GM18873 (cell line): ENCODE results near the gene SLC17A9.
"Not testable (repeated sequence)": the region's sequence is repeated elsewhere in the genome, so short reads cannot be mapped to it uniquely, and the experiment has no call there.

Source experiments
- ATAC-seq: cut with Tn5 transposase; IDR thresholded peaks from one replicate; pipeline ENCODE4 v1.9.1; 2021; ENCODE audit warnings: mild to moderate bottlenecking, moderate library complexity, moderate number of reproducible peaks; ENCODE audit not compliant: unreplicated experiment, low FRiP score

Gene SLC17A9

GRCh38 chr20:62953839-62954703 is 1.6 kb downstream of the SLC17A9 start:
- peak; percentile 50 for ATAC-seq

GRCh38 chr20:62955519-62956386 is 3.2 kb downstream of the SLC17A9 start:
- ATAC-seq = no peak

GRCh38 chr20:62956387-62957135 is 4.1 kb downstream of the SLC17A9 start:
- ATAC-seq = no peak

DNA sequence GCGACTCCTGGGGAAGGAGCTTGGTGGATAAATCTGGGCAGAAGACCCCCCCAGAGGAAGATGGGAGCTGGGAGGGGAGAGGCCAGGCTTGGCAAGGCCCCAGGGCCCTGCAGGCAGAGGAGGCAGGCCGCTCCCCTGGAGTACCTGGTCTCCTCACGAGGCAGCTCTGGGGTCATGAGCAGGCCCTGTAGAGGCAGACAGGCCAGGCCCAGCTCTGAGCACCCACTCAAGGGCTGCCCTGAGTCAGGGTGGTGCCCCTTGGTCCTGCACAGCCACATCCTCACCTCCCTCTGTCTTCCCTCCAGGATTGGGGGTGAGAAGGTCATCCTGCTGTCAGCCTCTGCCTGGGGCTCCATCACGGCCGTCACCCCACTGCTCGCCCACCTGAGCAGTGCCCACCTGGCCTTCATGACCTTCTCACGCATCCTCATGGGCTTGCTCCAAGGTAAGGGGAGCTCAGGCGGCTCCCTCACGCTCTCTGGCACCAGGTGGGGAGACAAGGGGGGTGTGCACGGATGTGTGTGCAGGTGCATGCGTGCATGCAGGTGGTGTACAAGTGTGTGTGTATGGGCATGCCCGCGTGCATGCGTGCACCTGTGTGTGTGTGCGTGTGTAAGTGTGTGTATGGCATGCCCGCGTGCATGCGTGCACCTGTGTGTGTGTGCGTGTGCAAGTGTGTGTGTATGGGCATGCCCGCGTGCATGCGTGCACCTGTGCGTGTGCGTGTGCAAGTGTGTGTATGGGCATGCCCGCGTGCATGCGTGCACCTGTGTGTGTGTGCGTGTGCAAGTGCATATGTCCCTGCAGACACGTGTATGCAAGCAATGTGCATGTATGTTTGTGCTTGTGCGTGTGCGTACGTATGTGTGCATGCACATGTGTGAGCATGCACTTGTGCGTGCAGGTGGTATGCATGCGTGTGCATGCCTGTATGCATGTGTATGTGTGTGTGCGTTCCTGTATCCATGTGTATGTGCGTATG is 4.9 kb downstream of the SLC17A9 start:
- no peak for ATAC-seq

GRCh38 chr20:62958388-62959100 is 6.0 kb downstream of the SLC17A9 start:
- no peak for ATAC-seq

GRCh38 chr20:62959101-62959971 is 6.8 kb downstream of the SLC17A9 start:
- ATAC-seq = no peak

GRCh38 chr20:62959998-62960436 is 7.5 kb downstream of the SLC17A9 start:
- ATAC-seq = no peak

- not testable (repeated sequence) for ATAC-seq
Observed at GRCh38 chr20:62960446-62961309, 8.2 kb downstream of the SLC17A9 start.

DNA sequence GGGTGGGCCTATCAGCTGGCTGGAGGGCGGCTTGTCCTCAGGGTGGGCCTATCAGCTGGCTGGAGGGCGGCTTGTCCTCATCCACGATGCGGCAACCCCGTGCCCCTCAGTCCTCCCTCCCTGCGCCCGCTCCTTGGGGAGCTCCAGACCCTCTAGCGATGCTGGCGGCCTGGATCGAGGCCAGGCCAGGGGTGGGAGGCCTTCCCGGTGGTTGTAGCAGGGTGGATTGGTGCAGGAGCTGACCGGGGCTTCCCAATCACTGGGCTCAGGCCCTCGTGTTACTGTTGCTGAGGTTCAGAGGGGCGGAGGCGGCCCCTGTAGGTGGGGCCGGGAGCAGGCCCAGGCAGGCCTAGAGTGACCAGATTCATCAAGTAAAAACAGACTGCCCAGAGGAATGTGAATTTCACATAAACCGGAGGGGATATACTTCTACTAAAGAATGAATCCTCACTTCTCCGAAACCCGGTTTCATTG is 8.8 kb downstream of the SLC17A9 start:
- no peak for ATAC-seq

- ATAC-seq = no peak
Observed at GRCh38 chr20:62961799-62962198, 9.3 kb downstream of the SLC17A9 start.

- ATAC-seq = no peak
Observed at GRCh38 chr20:62962221-62962879, 9.8 kb downstream of the SLC17A9 start.

DNA sequence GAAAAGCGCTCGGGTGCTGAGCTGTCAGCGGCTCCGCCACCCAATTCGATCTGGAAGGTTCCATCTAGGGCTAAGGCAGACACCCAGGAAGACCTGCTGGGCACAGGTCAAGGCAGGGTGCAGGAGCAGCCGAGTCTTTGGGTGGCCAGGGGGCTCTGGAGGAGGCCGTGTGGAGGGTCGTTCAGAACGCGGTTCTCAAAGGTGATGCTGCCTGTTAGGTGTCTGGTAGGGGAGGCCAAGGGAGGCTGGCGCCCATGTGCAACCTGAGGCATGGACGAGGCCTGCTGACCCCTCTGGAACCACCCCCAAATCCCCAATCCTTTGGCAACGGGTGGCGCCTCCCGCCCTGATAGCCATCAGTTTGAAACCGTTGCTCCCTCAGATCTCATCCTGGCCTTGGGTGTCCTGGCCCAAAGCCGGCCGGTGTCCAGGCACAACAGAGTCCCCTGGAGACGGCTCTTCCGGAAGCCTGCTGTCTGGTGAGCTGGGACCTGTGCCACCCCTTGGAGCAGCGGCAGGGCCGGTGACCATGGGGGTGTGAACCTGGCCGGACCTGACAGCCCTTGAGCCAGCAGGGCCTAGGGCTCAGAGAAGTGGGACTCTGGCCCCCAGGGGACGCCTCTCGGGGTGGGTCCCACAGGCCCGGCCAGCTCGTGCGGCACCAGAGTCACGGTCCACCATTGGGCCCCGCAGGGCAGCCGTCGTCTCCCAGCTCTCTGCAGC is 10.5 kb downstream of the SLC17A9 start:
- no peak for ATAC-seq

DNA sequence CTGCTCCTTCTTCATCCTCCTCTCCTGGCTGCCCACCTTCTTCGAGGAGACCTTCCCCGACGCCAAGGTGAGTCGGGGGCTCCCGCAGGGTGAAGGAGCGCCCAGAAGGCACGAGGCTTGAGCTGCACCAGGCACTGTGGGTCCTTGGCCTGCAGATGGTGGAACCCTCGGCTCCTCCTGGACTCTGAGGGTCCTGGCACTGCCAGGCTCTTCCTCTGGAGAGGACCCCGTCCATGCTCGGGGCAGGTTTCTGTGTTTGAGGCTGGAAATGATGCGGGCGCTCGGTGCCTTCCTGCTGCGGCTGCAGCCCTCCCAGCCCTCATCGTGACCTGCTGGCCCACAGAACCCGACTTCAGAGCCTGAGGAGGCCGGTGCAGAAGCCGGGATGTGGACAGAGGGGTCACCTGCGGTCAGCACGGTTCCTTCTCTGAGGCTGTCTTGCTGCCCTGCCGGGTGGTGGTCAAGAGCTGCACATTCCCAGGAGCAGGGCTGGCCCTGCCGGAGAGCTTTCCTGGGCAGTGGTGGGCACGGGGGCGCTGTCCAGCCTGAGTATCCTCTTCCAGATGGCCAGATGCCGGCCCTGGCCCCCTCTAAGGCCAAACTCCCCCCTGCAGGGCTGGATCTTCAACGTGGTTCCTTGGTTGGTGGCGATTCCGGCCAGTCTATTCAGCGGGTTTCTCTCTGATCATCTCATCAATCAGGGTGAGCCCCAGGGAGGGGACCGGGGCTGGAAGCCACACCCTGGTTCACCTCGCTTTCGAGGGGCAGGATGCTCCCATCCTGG is 11.3 kb downstream of the SLC17A9 start:
- no peak for ATAC-seq

- ATAC-seq = no peak
Observed at GRCh38 chr20:62964700-62965099, 12.2 kb downstream of the SLC17A9 start.

DNA sequence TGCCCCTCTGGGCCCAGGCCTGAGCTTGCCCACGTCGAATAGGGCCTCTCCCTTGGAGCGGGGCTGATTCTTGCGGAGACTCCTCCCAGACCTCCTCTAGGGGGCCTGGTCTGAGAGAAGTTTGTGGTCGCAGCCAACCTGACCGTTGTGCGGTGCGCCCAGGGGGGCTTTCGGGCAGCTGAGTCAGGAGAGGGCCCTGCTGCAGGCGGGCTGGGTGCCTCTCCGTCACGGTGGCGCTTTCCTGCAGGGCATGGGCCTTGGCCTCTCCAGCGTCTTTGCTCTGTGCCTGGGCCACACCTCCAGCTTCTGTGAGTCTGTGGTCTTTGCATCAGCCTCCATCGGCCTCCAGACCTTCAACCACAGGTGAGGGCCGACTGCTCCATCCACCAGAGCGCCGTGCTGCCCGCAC is 12.9 kb downstream of the SLC17A9 start:
- no peak for ATAC-seq
